HG03060 (cell line): ENCODE data around the gene MCRIP1.
A peak's percentile ranks its signal among the peaks of the same experiment; 100 is the strongest.

Experiments used
- ATAC-seq: cut with Tn5 transposase; IDR thresholded peaks from one replicate; pipeline ENCODE4 v1.9.1; 2021; ENCODE audit warnings: low read depth, moderate number of reproducible peaks; ENCODE audit not compliant: unreplicated experiment

Gene MCRIP1

GRCh38 chr17:81833160-81833920 is at the start of gene MCRIP1:
MCRIP1 (minus strand) TSS chr17:81833291; CDS start chr17:81824506, 8,785 bp downstream.
- ATAC-seq: peak; percentile 34

GRCh38 chr17:81879121-81879520 is 46.0 kb upstream of the MCRIP1 start:
- ATAC-seq: no peak

- ATAC-seq: no peak
These were observed 45.2 kb upstream of the MCRIP1 start for GRCh38 chr17:81878294-81878693.

GRCh38 chr17:81877569-81877968 is 44.5 kb upstream of the MCRIP1 start:
- no peak for ATAC-seq

- no peak for ATAC-seq
These were observed 38.5 kb upstream of the MCRIP1 start for GRCh38 chr17:81871387-81872230.

GRCh38 chr17:81870981-81871386 is 37.9 kb upstream of the MCRIP1 start, which contains the start of gene ARHGDIA:
ARHGDIA (minus strand) TSS chr17:81871337; CDS start chr17:81869930, 1,407 bp downstream.
- no peak for ATAC-seq

- ATAC-seq: no peak
These were observed 37.3 kb upstream of the MCRIP1 start for GRCh38 chr17:81870131-81870980.

GRCh38 chr17:81869221-81870130 is 36.4 kb upstream of the MCRIP1 start:
- no peak for ATAC-seq

GRCh38 chr17:81868674-81869220 is 35.7 kb upstream of the MCRIP1 start:
- ATAC-seq: no peak

GRCh38 chr17:81867991-81868673 is 35.0 kb upstream of the MCRIP1 start:
- no peak for ATAC-seq

GRCh38 chr17:81867170-81867990 is 34.3 kb upstream of the MCRIP1 start:
- ATAC-seq: no peak

- no peak for ATAC-seq
These were observed 33.5 kb upstream of the MCRIP1 start for GRCh38 chr17:81866440-81867169.

GRCh38 chr17:81865733-81866439 is 32.8 kb upstream of the MCRIP1 start:
- ATAC-seq: no peak

- no peak for ATAC-seq
These were observed 32.3 kb upstream of the MCRIP1 start for GRCh38 chr17:81865358-81865732.

- no peak for ATAC-seq
These were observed 31.0 kb upstream of the MCRIP1 start for GRCh38 chr17:81863833-81864768.
